Measurements from ENCODE around the gene ANO6.

Gene ANO6

DNA sequence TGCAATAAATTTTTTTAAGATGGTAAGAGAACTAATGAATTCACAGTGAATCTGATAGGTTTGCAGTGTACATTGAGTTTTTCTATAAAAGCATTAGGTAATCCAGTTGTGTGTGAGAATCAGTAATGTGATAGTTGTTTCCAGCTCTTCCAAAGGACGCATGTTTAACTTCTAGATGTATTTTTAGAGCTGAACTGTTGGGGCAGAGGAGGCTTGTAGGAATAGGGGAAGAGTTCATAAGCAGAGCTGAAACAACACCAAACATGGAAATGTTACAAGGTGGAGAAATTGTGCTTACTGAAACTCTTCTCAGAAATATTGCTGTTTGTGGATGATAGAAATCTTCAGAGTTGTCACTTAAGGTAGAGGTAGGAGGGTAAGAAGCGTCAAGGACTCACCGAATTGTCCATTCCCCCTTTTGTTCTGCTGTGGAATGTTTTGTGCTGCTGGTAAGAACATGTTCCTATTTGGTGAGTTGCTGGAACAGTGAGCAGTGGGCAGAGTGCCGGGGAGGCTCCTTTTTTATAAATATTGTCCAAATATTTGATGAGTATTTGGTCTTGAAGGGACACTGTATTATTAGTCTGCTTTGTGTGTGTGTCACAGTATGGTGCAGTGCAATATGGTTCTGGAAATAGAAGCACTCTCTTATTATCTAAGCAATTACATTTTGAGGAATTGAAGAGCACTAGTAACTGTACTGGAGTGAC lies 76.7 kb downstream of the ANO6 start:
- Histone ChIP-seq H3K4me1 (ENCODE audit: control insufficient read depth in 1 of 2, insufficient read depth in 2 of 2, low read length in 2 of 2) (peaks cover 0 to 4% of the 10 kb centered on the region in 2 donors), H3K4me3 (ENCODE audit: low read depth in 1 of 2, low read length in 2 of 2) (no peak overlapping the region), H3K9ac (ENCODE audit: low read depth in 1 of 2, low read length in 2 of 2) (no peak overlapping the region), H3K27me3 (ENCODE audit: control insufficient read depth in 1 of 2, insufficient read depth in 2 of 2, low read length in 2 of 2) (no peaks in the 10 kb centered on the region), H3K27ac (ENCODE audit: low read depth, low read length) (no peak overlapping the region), H3K9me3 (ENCODE audit: control insufficient read depth in 1 of 2, low read length in 2 of 2) (no peaks in the 10 kb centered on the region), H3K36me3 (ENCODE audit: control insufficient read depth in 1 of 2, insufficient read depth in 2 of 2, low read length in 2 of 2) (no peaks in the 10 kb centered on the region)

DNA sequence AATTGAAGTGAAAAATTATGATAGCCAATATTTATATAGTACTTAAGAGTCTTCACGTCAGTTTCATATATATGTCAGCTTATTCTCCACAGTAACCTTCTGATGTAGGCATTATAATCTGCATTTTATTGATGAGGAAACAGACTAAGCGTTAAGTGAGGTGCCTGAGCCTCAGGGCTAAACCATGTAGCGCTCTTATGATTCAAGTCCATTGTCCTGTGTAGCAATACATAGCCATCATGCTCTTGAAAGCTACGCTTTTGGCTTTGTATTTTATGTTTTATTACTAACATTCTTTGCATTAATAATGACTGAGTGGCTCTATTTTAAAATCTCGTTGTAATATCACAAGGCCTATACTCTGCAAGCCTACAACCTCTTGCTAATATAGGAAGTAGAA lies 79.0 kb downstream of the ANO6 start:
- Histone ChIP-seq H3K27ac (ENCODE audit: low read depth, low read length) (no peak overlapping the region), H3K9me3 (ENCODE audit: control insufficient read depth in 1 of 2, low read length in 2 of 2) (no peaks in the 10 kb centered on the region), H3K27me3 (ENCODE audit: control insufficient read depth in 1 of 2, insufficient read depth in 2 of 2, low read length in 2 of 2) (no peaks in the 10 kb centered on the region), H3K4me3 (ENCODE audit: low read depth in 1 of 2, low read length in 2 of 2) (no peak overlapping the region), H3K36me3 (ENCODE audit: control insufficient read depth in 1 of 2, insufficient read depth in 2 of 2, low read length in 2 of 2) (no peaks in the 10 kb centered on the region), H3K9ac (ENCODE audit: low read depth in 1 of 2, low read length in 2 of 2) (no peak overlapping the region), H3K4me1 (ENCODE audit: control insufficient read depth in 1 of 2, insufficient read depth in 2 of 2, low read length in 2 of 2) (peaks cover 3 to 15% of the 10 kb centered on the region in 2 donors)

DNA sequence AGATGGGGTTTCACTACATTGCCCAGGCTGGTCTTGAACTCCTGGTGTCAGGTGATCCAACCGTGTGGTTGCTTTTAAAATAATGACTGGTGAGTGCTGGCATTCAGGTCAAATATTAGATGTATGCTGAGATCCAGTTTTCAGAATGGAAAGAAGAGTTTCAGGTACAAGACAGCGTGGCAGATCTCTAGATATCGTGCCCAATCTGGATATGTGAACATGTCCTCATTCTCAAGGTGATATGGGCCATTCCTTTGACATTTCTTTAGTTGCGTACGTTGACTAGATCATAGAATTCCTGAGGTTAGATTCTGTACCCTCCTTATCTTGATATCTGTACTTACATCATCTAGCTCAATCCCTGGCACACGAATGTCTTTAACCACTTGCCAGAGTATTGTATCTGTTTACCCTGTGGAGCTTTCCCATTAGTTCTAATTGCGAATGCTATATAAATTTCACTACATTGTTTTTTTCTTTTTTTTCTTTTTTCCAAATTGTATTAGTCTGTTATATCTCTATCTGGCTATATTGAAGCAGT lies 80.2 kb downstream of the ANO6 start:
- Histone ChIP-seq H3K9ac (ENCODE audit: low read depth in 1 of 2, low read length in 2 of 2) (no peak overlapping the region), H3K36me3 (ENCODE audit: control insufficient read depth in 1 of 2, insufficient read depth in 2 of 2, low read length in 2 of 2) (no peaks in the 10 kb centered on the region), H3K4me1 (ENCODE audit: control insufficient read depth in 1 of 2, insufficient read depth in 2 of 2, low read length in 2 of 2) (peaks cover 3 to 15% of the 10 kb centered on the region in 2 donors), H3K27ac (ENCODE audit: low read depth, low read length) (no peak overlapping the region), H3K9me3 (ENCODE audit: control insufficient read depth in 1 of 2, low read length in 2 of 2) (no peaks in the 10 kb centered on the region), H3K4me3 (ENCODE audit: low read depth in 1 of 2, low read length in 2 of 2) (no peak overlapping the region), H3K27me3 (ENCODE audit: control insufficient read depth in 1 of 2, insufficient read depth in 2 of 2, low read length in 2 of 2) (no peaks in the 10 kb centered on the region)

DNA sequence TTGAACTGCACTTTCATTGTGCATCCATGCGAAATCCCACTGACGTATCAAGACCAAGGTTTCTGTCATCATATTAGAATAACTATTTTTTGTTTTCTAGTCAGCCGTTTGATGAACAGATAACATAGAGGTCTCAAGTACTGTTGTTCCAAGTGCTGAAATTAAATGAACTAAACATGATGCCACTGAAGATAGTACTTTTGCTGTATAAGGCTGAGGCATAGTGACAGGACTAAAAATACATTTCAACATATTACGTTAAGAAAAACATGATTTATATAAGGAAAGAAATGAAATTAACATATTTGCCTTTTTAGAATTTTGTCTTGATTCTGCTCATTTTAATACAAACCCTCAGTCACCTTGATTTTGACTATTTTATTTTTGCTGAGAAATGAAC lies 82.2 kb downstream of the ANO6 start:
- peaks cover 3 to 15% of the 10 kb centered on the region in 2 donors for H3K4me1 ChIP-seq (ENCODE audit: control insufficient read depth in 1 of 2, insufficient read depth in 2 of 2, low read length in 2 of 2)
- no peak overlapping the region for H3K9ac ChIP-seq (ENCODE audit: low read depth in 1 of 2, low read length in 2 of 2)
- no peaks in the 10 kb centered on the region for H3K9me3 ChIP-seq (ENCODE audit: control insufficient read depth in 1 of 2, low read length in 2 of 2)
- no peak overlapping the region for H3K4me3 ChIP-seq (ENCODE audit: low read depth in 1 of 2, low read length in 2 of 2)
- H3K27me3 ChIP-seq (ENCODE audit: control insufficient read depth in 1 of 2, insufficient read depth in 2 of 2, low read length in 2 of 2), result no peaks in the 10 kb centered on the region
- no peak overlapping the region for H3K27ac ChIP-seq (ENCODE audit: low read depth, low read length)
- no peaks in the 10 kb centered on the region for H3K36me3 ChIP-seq (ENCODE audit: control insufficient read depth in 1 of 2, insufficient read depth in 2 of 2, low read length in 2 of 2)

DNA sequence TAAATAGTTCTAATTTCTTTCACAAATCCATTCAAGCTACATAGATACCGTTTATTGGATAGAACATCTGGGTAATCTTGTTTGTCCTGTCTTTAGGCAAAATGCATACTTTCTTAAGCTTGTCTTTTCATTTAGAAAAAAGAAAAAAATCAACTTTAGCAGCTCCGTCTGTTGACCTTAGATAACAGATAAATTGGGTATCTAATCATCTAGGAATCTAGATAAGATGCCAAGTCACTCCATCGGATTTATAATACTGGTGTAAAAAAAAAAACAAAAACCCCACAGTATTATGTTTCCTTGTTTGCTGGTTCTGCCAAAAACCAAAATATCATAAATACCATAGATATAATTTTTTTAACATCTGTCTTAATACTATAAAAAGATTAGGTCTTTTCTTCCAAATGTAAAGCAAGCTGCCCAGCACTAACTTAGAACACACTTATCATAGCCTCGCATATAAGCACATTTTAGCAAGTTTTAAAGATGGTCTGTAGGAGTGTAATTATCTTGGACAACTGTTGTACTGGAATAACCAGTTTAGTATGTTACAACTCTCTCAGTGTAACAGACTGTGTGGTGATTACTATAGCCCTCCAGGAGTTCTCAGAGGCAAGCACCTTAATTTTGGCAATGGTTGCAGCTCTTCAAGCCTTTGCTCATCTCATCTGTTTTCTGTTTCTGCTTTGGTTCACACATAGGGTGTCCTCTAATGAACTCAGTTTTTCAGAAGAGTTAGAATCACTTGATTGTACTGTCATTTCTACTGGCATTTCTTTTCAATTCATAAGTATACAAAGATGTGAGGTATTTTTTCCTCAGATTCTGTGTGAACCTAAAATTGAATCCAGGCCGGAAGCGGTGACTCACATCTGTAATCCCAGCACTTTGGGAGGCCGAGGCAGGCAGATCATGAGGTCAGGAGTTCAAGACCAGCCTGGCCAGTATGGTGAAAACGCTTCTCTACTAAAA lies 83.1 kb downstream of the ANO6 start:
- Histone ChIP-seq H3K27me3 (ENCODE audit: control insufficient read depth in 1 of 2, insufficient read depth in 2 of 2, low read length in 2 of 2) (no peaks in the 10 kb centered on the region), H3K4me1 (ENCODE audit: control insufficient read depth in 1 of 2, insufficient read depth in 2 of 2, low read length in 2 of 2) (peaks cover 3 to 15% of the 10 kb centered on the region in 2 donors), H3K27ac (ENCODE audit: low read depth, low read length) (no peak overlapping the region), H3K9ac (ENCODE audit: low read depth in 1 of 2, low read length in 2 of 2) (no peak overlapping the region), H3K4me3 (ENCODE audit: low read depth in 1 of 2, low read length in 2 of 2) (no peak overlapping the region), H3K36me3 (ENCODE audit: control insufficient read depth in 1 of 2, insufficient read depth in 2 of 2, low read length in 2 of 2) (no peaks in the 10 kb centered on the region), H3K9me3 (ENCODE audit: control insufficient read depth in 1 of 2, low read length in 2 of 2) (no peaks in the 10 kb centered on the region)

DNA sequence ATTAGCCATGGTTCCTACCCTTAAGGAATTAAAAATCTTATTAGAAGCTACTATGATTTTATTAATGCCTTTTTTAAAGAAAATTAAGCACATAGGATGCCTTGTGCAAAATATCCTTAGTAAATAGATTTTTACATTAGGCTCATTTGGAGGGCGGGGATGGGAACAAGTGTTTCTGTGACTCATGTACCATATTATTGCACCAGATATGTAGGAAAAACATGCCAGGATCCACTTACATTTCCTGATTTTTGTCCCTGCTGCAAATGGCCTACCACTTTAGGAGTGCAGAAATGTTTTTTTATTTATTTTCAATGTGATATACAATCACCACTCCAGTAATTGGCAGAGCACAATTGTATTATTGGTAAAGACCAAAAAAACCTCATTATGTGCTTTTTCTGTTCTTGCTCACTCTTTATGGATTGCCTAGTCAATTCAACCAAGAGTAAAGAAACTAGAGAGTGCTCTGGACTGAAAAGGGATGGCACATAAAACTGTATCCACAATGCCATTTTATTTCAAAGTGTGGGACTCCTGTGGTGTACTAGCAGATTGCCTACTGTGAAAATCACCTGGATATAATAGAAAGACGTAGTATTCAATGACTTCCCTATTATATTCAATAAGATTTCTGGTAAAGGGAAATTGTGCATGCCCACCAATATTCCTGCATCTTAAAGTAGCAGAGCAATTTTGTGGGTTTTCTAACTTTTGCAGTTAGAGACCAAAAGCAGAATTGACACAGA lies 86.9 kb downstream of the ANO6 start:
- no peak overlapping the region for H3K9ac ChIP-seq (ENCODE audit: low read depth in 1 of 2, low read length in 2 of 2)
- H3K4me3 ChIP-seq (ENCODE audit: low read depth in 1 of 2, low read length in 2 of 2), result no peak overlapping the region
- H3K27me3 ChIP-seq (ENCODE audit: control insufficient read depth in 1 of 2, insufficient read depth in 2 of 2, low read length in 2 of 2), result no peaks in the 10 kb centered on the region
- peaks cover 0 to 5% of the 10 kb centered on the region in 2 donors for H3K36me3 ChIP-seq (ENCODE audit: control insufficient read depth in 1 of 2, insufficient read depth in 2 of 2, low read length in 2 of 2)
- no peak overlapping the region for H3K27ac ChIP-seq (ENCODE audit: low read depth, low read length)
- H3K4me1 ChIP-seq (ENCODE audit: control insufficient read depth in 1 of 2, insufficient read depth in 2 of 2, low read length in 2 of 2), result peaks cover 3 to 16% of the 10 kb centered on the region in 2 donors
- H3K9me3 ChIP-seq (ENCODE audit: control insufficient read depth in 1 of 2, low read length in 2 of 2), result no peaks in the 10 kb centered on the region

DNA sequence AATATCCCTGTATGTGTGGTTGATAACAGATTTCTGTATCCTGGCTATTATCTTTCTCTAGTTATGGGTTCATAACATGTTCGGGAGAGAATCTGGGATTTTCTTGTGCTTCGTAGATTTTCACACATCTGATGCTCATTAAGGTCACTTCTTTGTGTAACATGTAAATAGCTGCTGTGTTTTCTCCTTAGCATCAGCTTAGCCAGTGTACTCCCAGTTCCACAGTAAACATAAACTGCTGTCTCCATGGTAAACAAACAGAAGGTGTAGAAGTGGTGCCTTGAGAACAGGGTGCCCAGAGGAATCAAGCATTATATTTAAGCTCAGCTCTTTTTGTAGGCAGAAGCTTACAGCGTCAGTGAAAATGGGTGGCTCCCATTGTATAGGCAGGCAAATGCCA lies 88.0 kb downstream of the ANO6 start:
- H3K27me3 ChIP-seq (ENCODE audit: control insufficient read depth in 1 of 2, insufficient read depth in 2 of 2, low read length in 2 of 2), result no peaks in the 10 kb centered on the region
- H3K9ac ChIP-seq (ENCODE audit: low read depth in 1 of 2, low read length in 2 of 2), result no peak overlapping the region
- H3K9me3 ChIP-seq (ENCODE audit: control insufficient read depth in 1 of 2, low read length in 2 of 2), result no peaks in the 10 kb centered on the region
- peaks cover 0 to 5% of the 10 kb centered on the region in 2 donors for H3K36me3 ChIP-seq (ENCODE audit: control insufficient read depth in 1 of 2, insufficient read depth in 2 of 2, low read length in 2 of 2)
- H3K27ac ChIP-seq (ENCODE audit: low read depth, low read length), result no peak overlapping the region
- H3K4me1 ChIP-seq (ENCODE audit: control insufficient read depth in 1 of 2, insufficient read depth in 2 of 2, low read length in 2 of 2), result peaks cover 3 to 9% of the 10 kb centered on the region in 2 donors
- H3K4me3 ChIP-seq (ENCODE audit: low read depth in 1 of 2, low read length in 2 of 2), result no peak overlapping the region

DNA sequence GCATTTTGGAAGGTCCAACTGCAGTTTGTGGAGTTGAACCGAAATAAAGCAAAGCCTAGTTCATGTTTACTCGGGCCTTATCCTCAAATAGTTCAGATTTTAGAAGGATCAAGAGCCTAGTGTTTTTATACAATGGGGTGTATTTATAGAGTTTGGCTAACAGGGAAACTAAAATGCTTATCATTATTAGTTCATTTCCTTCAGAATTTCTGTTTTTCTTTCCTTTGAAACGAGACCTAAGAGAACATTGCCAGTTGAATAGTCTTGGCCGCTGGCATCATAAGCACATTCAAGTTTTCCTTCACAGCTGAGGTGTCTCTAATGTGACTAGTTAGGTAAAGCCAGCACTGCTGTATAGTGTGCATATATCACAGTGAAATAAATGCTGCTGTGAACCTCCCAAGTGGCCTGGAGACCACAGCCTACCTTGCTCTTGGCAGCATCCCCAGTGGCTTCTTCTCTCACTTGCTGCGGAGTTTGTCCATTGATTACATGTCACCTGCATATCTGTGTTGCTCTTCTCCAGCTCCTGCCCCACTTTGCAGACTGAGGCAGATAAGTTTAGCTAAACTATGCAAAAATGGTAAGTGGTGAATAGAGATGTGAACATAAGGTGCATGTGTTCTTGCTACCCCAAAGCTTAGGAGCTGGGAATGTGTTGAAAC lies 88.8 kb downstream of the ANO6 start:
- Histone ChIP-seq H3K36me3 (ENCODE audit: control insufficient read depth in 1 of 2, insufficient read depth in 2 of 2, low read length in 2 of 2) (peaks cover 0 to 5% of the 10 kb centered on the region in 2 donors), H3K9me3 (ENCODE audit: control insufficient read depth in 1 of 2, low read length in 2 of 2) (no peaks in the 10 kb centered on the region), H3K4me1 (ENCODE audit: control insufficient read depth in 1 of 2, insufficient read depth in 2 of 2, low read length in 2 of 2) (peaks cover 0 to 5% of the 10 kb centered on the region in 2 donors), H3K9ac (ENCODE audit: low read depth in 1 of 2, low read length in 2 of 2) (no peak overlapping the region), H3K4me3 (ENCODE audit: low read depth in 1 of 2, low read length in 2 of 2) (no peak overlapping the region), H3K27ac (ENCODE audit: low read depth, low read length) (no peak overlapping the region), H3K27me3 (ENCODE audit: control insufficient read depth in 1 of 2, insufficient read depth in 2 of 2, low read length in 2 of 2) (no peaks in the 10 kb centered on the region)

DNA sequence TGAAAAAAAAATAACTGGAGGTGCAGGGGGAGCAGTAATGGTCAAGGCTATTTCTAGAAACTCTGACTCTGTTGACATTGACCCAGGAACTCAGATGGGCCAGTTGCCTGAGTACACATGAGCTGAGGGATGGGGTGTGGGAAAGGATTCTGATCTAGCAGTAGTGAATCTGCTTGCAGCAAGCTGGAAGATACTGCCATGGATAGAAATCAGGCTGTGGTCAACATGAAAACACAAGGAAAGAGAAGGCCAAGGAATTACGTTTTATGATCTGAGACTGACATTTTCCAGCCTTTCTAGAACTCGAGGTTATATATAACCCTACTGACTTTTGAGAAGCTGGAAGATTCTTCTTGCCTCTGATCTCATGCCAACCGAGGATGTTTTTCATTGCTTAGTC lies 90.0 kb downstream of the ANO6 start:
- H3K36me3 ChIP-seq (ENCODE audit: control insufficient read depth in 1 of 2, insufficient read depth in 2 of 2, low read length in 2 of 2), result peaks cover 0 to 5% of the 10 kb centered on the region in 2 donors
- no peak overlapping the region for H3K9ac ChIP-seq (ENCODE audit: low read depth in 1 of 2, low read length in 2 of 2)
- no peak overlapping the region for H3K4me3 ChIP-seq (ENCODE audit: low read depth in 1 of 2, low read length in 2 of 2)
- H3K27ac ChIP-seq (ENCODE audit: low read depth, low read length), result no peak overlapping the region
- no peaks in the 10 kb centered on the region for H3K9me3 ChIP-seq (ENCODE audit: control insufficient read depth in 1 of 2, low read length in 2 of 2)
- H3K4me1 ChIP-seq (ENCODE audit: control insufficient read depth in 1 of 2, insufficient read depth in 2 of 2, low read length in 2 of 2), result peaks cover 0 to 5% of the 10 kb centered on the region in 2 donors
- no peaks in the 10 kb centered on the region for H3K27me3 ChIP-seq (ENCODE audit: control insufficient read depth in 1 of 2, insufficient read depth in 2 of 2, low read length in 2 of 2)
